Stimulated activated CD8-positive, alpha-beta memory T cell treated with anti-CD3 and anti-CD28 coated beads, Interleukin-4, amount 100 ng/mL, for 1 hour (primary cell): ENCODE measurements around the gene ZNF274.
A peak's percentile ranks its signal among the peaks of the same experiment; 100 is the strongest.
"Not testable (repeated sequence)": the region's sequence is repeated elsewhere in the genome, so short reads cannot be mapped to it uniquely, and the experiment has no call there.

Experiments
- DNase-seq, 2 donors: peaks; one replicate each; pipeline ENCODE4 v3.0.0-alpha.2; 2020; ENCODE audit warnings: low read depth in 2 of 2, low spot score in 1 of 2

The ZNF274 gene

GRCh38 chr19:58182989-58183816 is at the start of gene ZNF274:
ZNF274 (plus strand) TSS chr19:58183061; CDS start chr19:58183966, 905 bp downstream.
- DNase-seq, result peak; percentile 82 to 87

- DNase-seq, result no peak
Observed at GRCh38 chr19:58134244-58134643, 48.6 kb upstream of the ZNF274 start.

GRCh38 chr19:58145849-58146248 is 37.0 kb upstream of the ZNF274 start:
- no peak for DNase-seq

- not testable (repeated sequence) for DNase-seq
Observed at GRCh38 chr19:58147475-58147874, 35.4 kb upstream of the ZNF274 start.

- DNase-seq, result peak; percentile 84 to 89
Observed at GRCh38 chr19:58150328-58150921, 32.4 kb upstream of the ZNF274 start, which contains the start of gene ZNF329. ZNF329 (minus strand) TSS chr19:58150789; CDS start chr19:58129503, 21,286 bp downstream.

GRCh38 chr19:58153386-58153785 is 29.5 kb upstream of the ZNF274 start:
- no peak for DNase-seq

GRCh38 chr19:58154287-58154678 is 28.6 kb upstream of the ZNF274 start:
- no peak for DNase-seq

- peak; percentile 98 to 99 for DNase-seq
Observed at GRCh38 chr19:58154679-58155648, 27.9 kb upstream of the ZNF274 start.

GRCh38 chr19:58157045-58157728 is 25.7 kb upstream of the ZNF274 start:
- no peak for DNase-seq

- DNase-seq, result no peak
Observed at GRCh38 chr19:58166268-58166667, 16.6 kb upstream of the ZNF274 start.

- DNase-seq, result no peak
Observed at GRCh38 chr19:58166708-58167280, 16.1 kb upstream of the ZNF274 start.

GRCh38 chr19:58170860-58171259 is 12.0 kb upstream of the ZNF274 start:
- DNase-seq, result no peak

- DNase-seq, result peak in 1 of 2 donors; percentile 25
Observed at GRCh38 chr19:58181902-58182576, 822 bp upstream of the ZNF274 start.

- DNase-seq, result peak in 1 of 2 donors; percentile 70
Observed at GRCh38 chr19:58182577-58182988, 278 bp upstream of the ZNF274 start.

GRCh38 chr19:58183817-58184215 is 955 bp downstream of the ZNF274 start:
- DNase-seq, result no peak

GRCh38 chr19:58196901-58197616 is 14.2 kb downstream of the ZNF274 start:
- no peak for DNase-seq

GRCh38 chr19:58203814-58204475 is 21.1 kb downstream of the ZNF274 start:
- no peak for DNase-seq

GRCh38 chr19:58204566-58204965 is 21.7 kb downstream of the ZNF274 start:
- DNase-seq, result no peak

GRCh38 chr19:58209577-58209976 is 26.7 kb downstream of the ZNF274 start:
- no peak for DNase-seq
